ENCODE data around the gene DMKN.
"Not testable (repeated sequence)": the region's sequence is repeated elsewhere in the genome, so short reads cannot be mapped to it uniquely, and the experiment has no call there.

Gene DMKN

GRCh38 chr19:35466259-35466658 lies 47.2 kb downstream of the DMKN start:
- no peak overlapping the region for H3K4me3 ChIP-seq (ENCODE audit: low read depth, low read length)
- no peak for TF ChIP-seq CTCF (IDR thresholded peaks at IDR 0.05; ENCODE audit: low read depth, low read length)

- H3K4me3 ChIP-seq (ENCODE audit: low read depth, low read length), result not testable (repeated sequence)
These were observed 50.5 kb downstream of the DMKN start for GRCh38 chr19:35462956-35463355.

GRCh38 chr19:35462476-35462953 lies 50.9 kb downstream of the DMKN start:
- H3K4me3 ChIP-seq (ENCODE audit: low read depth, low read length), result no peak overlapping the region
- no peak for TF ChIP-seq CTCF (IDR thresholded peaks at IDR 0.05; ENCODE audit: low read depth, low read length)

GRCh38 chr19:35461788-35462187 lies 51.7 kb downstream of the DMKN start:
- H3K4me3 ChIP-seq (ENCODE audit: low read depth, low read length), result not testable (repeated sequence)

GRCh38 chr19:35461060-35461459 lies 52.4 kb downstream of the DMKN start:
- TF ChIP-seq CTCF (IDR thresholded peaks at IDR 0.05; ENCODE audit: low read depth, low read length), result no peak
- no peak overlapping the region for H3K4me3 ChIP-seq (ENCODE audit: low read depth, low read length)

- H3K4me3 ChIP-seq (ENCODE audit: low read depth, low read length), result no peak overlapping the region
- no peak for TF ChIP-seq CTCF (IDR thresholded peaks at IDR 0.05; ENCODE audit: low read depth, low read length)
These were observed 52.8 kb downstream of the DMKN start for GRCh38 chr19:35460608-35461007.

GRCh38 chr19:35459414-35460082 lies 53.9 kb downstream of the DMKN start:
- TF ChIP-seq CTCF (IDR thresholded peaks at IDR 0.05; ENCODE audit: low read depth, low read length), result no peak
- H3K4me3 ChIP-seq (ENCODE audit: low read depth, low read length), result no peak overlapping the region

- H3K4me3 ChIP-seq (ENCODE audit: low read depth, low read length), result no peak overlapping the region
These were observed 54.6 kb downstream of the DMKN start for GRCh38 chr19:35458731-35459391.

More at GRCh38 chr19:35458731-35459391, 54.6 kb downstream of the DMKN start:
- TF ChIP-seq CTCF (IDR thresholded peaks at IDR 0.05; ENCODE audit: low read depth, low read length), result no peak
